Measurements from ENCODE around the gene PRSS21.

Gene PRSS21

GRCh38 chr16:2830355-2830695 lies 13.3 kb downstream of the PRSS21 start:
- no peak for DNase-seq
- H3K9me3 Mint-ChIP-seq, result no peaks in the 10 kb centered on the region
- no peak overlapping the region for H3K4me3 Mint-ChIP-seq
- no peaks in the 10 kb centered on the region for H3K36me3 Mint-ChIP-seq
- peaks cover 32 to 40% of the 10 kb centered on the region in 2 donors for H3K27me3 Mint-ChIP-seq
- no peak overlapping the region for H3K27ac Mint-ChIP-seq
- H3K4me1 Mint-ChIP-seq, result no peaks in the 10 kb centered on the region
- no peak for ATAC-seq (replicated peaks)

GRCh38 chr16:2831203-2831602 lies 14.2 kb downstream of the PRSS21 start:
- Mint-ChIP-seq H3K27me3 (peaks cover 40 to 42% of the 10 kb centered on the region in 2 donors), H3K27ac (no peak overlapping the region), H3K9me3 (no peaks in the 10 kb centered on the region), H3K4me3 (no peak overlapping the region), H3K36me3 (no peaks in the 10 kb centered on the region), H3K4me1 (no peaks in the 10 kb centered on the region)
- no peak for ATAC-seq (replicated peaks)
- DNase-seq, result no peak

- Mint-ChIP-seq H3K4me3 (no peak overlapping the region), H3K27ac (no peak overlapping the region), H3K27me3 (peaks cover 54 to 64% of the 10 kb centered on the region in 2 donors), H3K36me3 (no peaks in the 10 kb centered on the region), H3K9me3 (no peaks in the 10 kb centered on the region), H3K4me1 (no peaks in the 10 kb centered on the region)
- ATAC-seq (replicated peaks) (no peak), DNase-seq (no peak)
Measured at GRCh38 chr16:2833776-2834175, 16.7 kb downstream of the PRSS21 start.

- DNase-seq, result no peak
- Mint-ChIP-seq H3K4me1 (no peaks in the 10 kb centered on the region), H3K4me3 (no peak overlapping the region), H3K9me3 (no peaks in the 10 kb centered on the region), H3K27me3 (peaks cover 54 to 66% of the 10 kb centered on the region in 2 donors), H3K36me3 (no peaks in the 10 kb centered on the region), H3K27ac (no peak overlapping the region)
- ATAC-seq (replicated peaks), result no peak
Measured at GRCh38 chr16:2834968-2835367, 17.9 kb downstream of the PRSS21 start.

- Mint-ChIP-seq H3K4me3 (no peak overlapping the region), H3K27ac (peak overlapping the region; percentile 22), H3K4me1 (no peaks in the 10 kb centered on the region), H3K36me3 (no peaks in the 10 kb centered on the region), H3K27me3 (peaks cover 46 to 60% of the 10 kb centered on the region in 2 donors), H3K9me3 (no peaks in the 10 kb centered on the region)
- DNase-seq, result no peak
- ATAC-seq (replicated peaks), result no peak
Measured at GRCh38 chr16:2835638-2836493, 18.8 kb downstream of the PRSS21 start.

- H3K4me1 Mint-ChIP-seq, result peaks cover 0 to 2% of the 10 kb centered on the region in 2 donors
- no peaks in the 10 kb centered on the region for H3K9me3 Mint-ChIP-seq
- H3K4me3 Mint-ChIP-seq, result no peak overlapping the region
- H3K36me3 Mint-ChIP-seq, result no peaks in the 10 kb centered on the region
- ATAC-seq (replicated peaks) (no peak), DNase-seq (no peak)
- H3K27me3 Mint-ChIP-seq, result peaks cover 38 to 51% of the 10 kb centered on the region in 2 donors
- no peak overlapping the region for H3K27ac Mint-ChIP-seq
Measured at GRCh38 chr16:2836646-2837508, 19.8 kb downstream of the PRSS21 start.

GRCh38 chr16:2838928-2839327 lies 21.9 kb downstream of the PRSS21 start:
- Mint-ChIP-seq H3K36me3 (peaks cover 3 to 4% of the 10 kb centered on the region in 2 donors), H3K27ac (no peak overlapping the region)

GRCh38 chr16:2839650-2840450 lies 22.8 kb downstream of the PRSS21 start:
- Mint-ChIP-seq H3K27me3 (peaks cover 22 to 39% of the 10 kb centered on the region in 2 donors), H3K27ac (no peak overlapping the region), H3K9me3 (peaks cover 2 to 3% of the 10 kb centered on the region in 2 donors), H3K4me1 (peaks cover 7 to 9% of the 10 kb centered on the region in 2 donors), H3K36me3 (peaks cover 3 to 4% of the 10 kb centered on the region in 2 donors), H3K4me3 (no peak overlapping the region)
- ATAC-seq (replicated peaks) (no peak), DNase-seq (no peak)

More at GRCh38 chr16:2838928-2839327, 21.9 kb downstream of the PRSS21 start:
- Mint-ChIP-seq H3K4me3 (no peak overlapping the region), H3K9me3 (peaks cover 2 to 3% of the 10 kb centered on the region in 2 donors), H3K27me3 (peaks cover 27 to 44% of the 10 kb centered on the region in 2 donors), H3K4me1 (peaks cover 7 to 9% of the 10 kb centered on the region in 2 donors)
- ATAC-seq (replicated peaks) (peak; percentile 67 to 80), DNase-seq (no peak)

GRCh38 chr16:2840914-2841313 lies 23.9 kb downstream of the PRSS21 start:
- Mint-ChIP-seq H3K9me3 (peaks cover 3% of the 10 kb centered on the region in 2 donors), H3K27ac (no peak overlapping the region), H3K4me1 (peaks cover 7 to 9% of the 10 kb centered on the region in 2 donors), H3K27me3 (peaks cover 19 to 29% of the 10 kb centered on the region in 2 donors), H3K4me3 (no peak overlapping the region), H3K36me3 (peaks cover 3 to 4% of the 10 kb centered on the region in 2 donors)
- ATAC-seq (replicated peaks) (no peak), DNase-seq (no peak)

GRCh38 chr16:2841606-2842339 lies 24.7 kb downstream of the PRSS21 start:
- peak overlapping the region; percentile 69 to 83 for H3K4me3 Mint-ChIP-seq
- peaks cover 3 to 4% of the 10 kb centered on the region in 2 donors for H3K36me3 Mint-ChIP-seq
- peak overlapping the region; percentile 71 for H3K27ac Mint-ChIP-seq
- H3K27me3 Mint-ChIP-seq, result peaks cover 21 to 29% of the 10 kb centered on the region in 2 donors
- peaks cover 3% of the 10 kb centered on the region in 2 donors for H3K9me3 Mint-ChIP-seq
- DNase-seq (no peak), ATAC-seq (replicated peaks) (peak in 1 of 2 donors; percentile 35)
- peaks cover 7 to 9% of the 10 kb centered on the region in 2 donors for H3K4me1 Mint-ChIP-seq

- Mint-ChIP-seq H3K27me3 (peaks cover 19 to 29% of the 10 kb centered on the region in 2 donors), H3K4me3 (peak overlapping the region; percentile 69 to 83), H3K27ac (peak overlapping the region; percentile 83), H3K36me3 (peaks cover 3 to 4% of the 10 kb centered on the region in 2 donors), H3K4me1 (peaks cover 7 to 9% of the 10 kb centered on the region in 2 donors), H3K9me3 (peaks cover 3% of the 10 kb centered on the region in 2 donors)
- DNase-seq (peak; percentile 71), ATAC-seq (replicated peaks) (peak; percentile 79 to 88)
Measured at GRCh38 chr16:2842340-2843000, 25.4 kb downstream of the PRSS21 start.

GRCh38 chr16:2843526-2843925 lies 26.5 kb downstream of the PRSS21 start:
- H3K9me3 Mint-ChIP-seq, result peaks cover 3% of the 10 kb centered on the region in 2 donors
- no peak overlapping the region for H3K27ac Mint-ChIP-seq
- peaks cover 11 to 18% of the 10 kb centered on the region in 2 donors for H3K27me3 Mint-ChIP-seq
- H3K4me1 Mint-ChIP-seq, result peaks cover 7 to 9% of the 10 kb centered on the region in 2 donors
- ATAC-seq (replicated peaks), result no peak
- H3K4me3 Mint-ChIP-seq, result no peak overlapping the region
- H3K36me3 Mint-ChIP-seq, result peaks cover 3 to 4% of the 10 kb centered on the region in 2 donors
- no peak for DNase-seq

- Mint-ChIP-seq H3K27ac (no peak overlapping the region), H3K4me1 (peaks cover 7 to 9% of the 10 kb centered on the region in 2 donors), H3K27me3 (peaks cover 23 to 29% of the 10 kb centered on the region in 2 donors), H3K36me3 (peaks cover 3 to 4% of the 10 kb centered on the region in 2 donors), H3K4me3 (no peak overlapping the region), H3K9me3 (peaks cover 3% of the 10 kb centered on the region in 2 donors)
- no peak for DNase-seq
- no peak for ATAC-seq (replicated peaks)
Measured at GRCh38 chr16:2845116-2845515, 28.1 kb downstream of the PRSS21 start.

Measured in stimulated activated naive B cell treated with anti-CD40 and anti-IgM and Interleukin-4, amounts not matched to agents 10 μg/mL and 1 μg/mL and 100 μg/mL, for 72 hours (primary cell).